Activated CD4-positive, alpha-beta memory T cell treated with anti-CD3 and anti-CD28 coated beads, Interleukin-2, amount 10 ng/mL, durations not matched to agents 7 days and 5 days (primary cell): ENCODE data around the gene SGSM1. TPM values are rescaled to one million over a fixed set of nuclear protein-coding genes. Genes with fewer than 3 reads are reported as not detected.
A peak's percentile ranks its signal among the peaks of the same experiment; 100 is the strongest.

Experiments used
- CTCF ChIA-PET: fragments of 350-600 bp; sonication (Branson Sonifier 250); formaldehyde crosslinking; loops from one replicate; lab custom pipeline; 2021; ENCODE audit warnings: antibody characterized with exemption, inconsistent platforms; lab: Charles Lee
- POLR2A ChIA-PET: fragments of 350-600 bp; sonication (Branson Sonifier 250); formaldehyde crosslinking; loops from one replicate; lab custom pipeline; 2021; ENCODE audit warnings: antibody characterized with exemption; lab: Charles Lee
- DNase-seq: peaks from one replicate; pipeline ENCODE4 v3.0.0-alpha.2; 2020
- H3K27ac Mint-ChIP-seq: one replicate; pipeline ENCODE4 v1.8.0; 2021; ENCODE audit warnings: mild to moderate bottlenecking, mixed read lengths
- H3K27me3 Mint-ChIP-seq: one replicate; pipeline ENCODE4 v1.8.0; 2021; ENCODE audit warnings: mixed read lengths
- H3K36me3 Mint-ChIP-seq: one replicate; pipeline ENCODE4 v1.8.0; 2021; ENCODE audit warnings: low read depth, mixed read lengths
- H3K4me1 Mint-ChIP-seq: one replicate; pipeline ENCODE4 v1.8.0; 2021; ENCODE audit warnings: mixed read lengths
- H3K4me3 Mint-ChIP-seq: one replicate; pipeline ENCODE4 v1.8.0; 2021; ENCODE audit warnings: mild to moderate bottlenecking, mixed read lengths
- H3K9me3 Mint-ChIP-seq: one replicate; pipeline ENCODE4 v1.8.0; 2021; ENCODE audit warnings: mixed read lengths
- total RNA-seq, 2 experiments: library from RNA; stranded (reverse); gene quantifications; one replicate each; pipeline ENCODE4 v1.2.3, GENCODE V29; 2021

Gene SGSM1, protein sequence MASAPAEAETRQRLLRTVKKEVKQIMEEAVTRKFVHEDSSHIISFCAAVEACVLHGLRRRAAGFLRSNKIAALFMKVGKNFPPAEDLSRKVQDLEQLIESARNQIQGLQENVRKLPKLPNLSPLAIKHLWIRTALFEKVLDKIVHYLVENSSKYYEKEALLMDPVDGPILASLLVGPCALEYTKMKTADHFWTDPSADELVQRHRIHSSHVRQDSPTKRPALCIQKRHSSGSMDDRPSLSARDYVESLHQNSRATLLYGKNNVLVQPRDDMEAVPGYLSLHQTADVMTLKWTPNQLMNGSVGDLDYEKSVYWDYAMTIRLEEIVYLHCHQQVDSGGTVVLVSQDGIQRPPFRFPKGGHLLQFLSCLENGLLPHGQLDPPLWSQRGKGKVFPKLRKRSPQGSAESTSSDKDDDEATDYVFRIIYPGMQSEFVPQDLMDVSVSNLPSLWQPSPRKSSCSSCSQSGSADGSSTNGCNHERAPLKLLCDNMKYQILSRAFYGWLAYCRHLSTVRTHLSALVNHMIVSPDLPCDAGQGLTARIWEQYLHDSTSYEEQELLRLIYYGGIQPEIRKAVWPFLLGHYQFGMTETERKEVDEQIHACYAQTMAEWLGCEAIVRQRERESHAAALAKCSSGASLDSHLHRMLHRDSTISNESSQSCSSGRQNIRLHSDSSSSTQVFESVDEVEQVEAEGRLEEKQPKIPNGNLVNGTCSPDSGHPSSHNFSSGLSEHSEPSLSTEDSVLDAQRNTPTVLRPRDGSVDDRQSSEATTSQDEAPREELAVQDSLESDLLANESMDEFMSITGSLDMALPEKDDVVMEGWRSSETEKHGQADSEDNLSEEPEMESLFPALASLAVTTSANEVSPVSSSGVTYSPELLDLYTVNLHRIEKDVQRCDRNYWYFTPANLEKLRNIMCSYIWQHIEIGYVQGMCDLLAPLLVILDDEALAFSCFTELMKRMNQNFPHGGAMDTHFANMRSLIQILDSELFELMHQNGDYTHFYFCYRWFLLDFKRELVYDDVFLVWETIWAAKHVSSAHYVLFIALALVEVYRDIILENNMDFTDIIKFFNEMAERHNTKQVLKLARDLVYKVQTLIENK
- under 1 TPM; 0.35 to 0.93 TPM for total RNA-seq

DNA sequence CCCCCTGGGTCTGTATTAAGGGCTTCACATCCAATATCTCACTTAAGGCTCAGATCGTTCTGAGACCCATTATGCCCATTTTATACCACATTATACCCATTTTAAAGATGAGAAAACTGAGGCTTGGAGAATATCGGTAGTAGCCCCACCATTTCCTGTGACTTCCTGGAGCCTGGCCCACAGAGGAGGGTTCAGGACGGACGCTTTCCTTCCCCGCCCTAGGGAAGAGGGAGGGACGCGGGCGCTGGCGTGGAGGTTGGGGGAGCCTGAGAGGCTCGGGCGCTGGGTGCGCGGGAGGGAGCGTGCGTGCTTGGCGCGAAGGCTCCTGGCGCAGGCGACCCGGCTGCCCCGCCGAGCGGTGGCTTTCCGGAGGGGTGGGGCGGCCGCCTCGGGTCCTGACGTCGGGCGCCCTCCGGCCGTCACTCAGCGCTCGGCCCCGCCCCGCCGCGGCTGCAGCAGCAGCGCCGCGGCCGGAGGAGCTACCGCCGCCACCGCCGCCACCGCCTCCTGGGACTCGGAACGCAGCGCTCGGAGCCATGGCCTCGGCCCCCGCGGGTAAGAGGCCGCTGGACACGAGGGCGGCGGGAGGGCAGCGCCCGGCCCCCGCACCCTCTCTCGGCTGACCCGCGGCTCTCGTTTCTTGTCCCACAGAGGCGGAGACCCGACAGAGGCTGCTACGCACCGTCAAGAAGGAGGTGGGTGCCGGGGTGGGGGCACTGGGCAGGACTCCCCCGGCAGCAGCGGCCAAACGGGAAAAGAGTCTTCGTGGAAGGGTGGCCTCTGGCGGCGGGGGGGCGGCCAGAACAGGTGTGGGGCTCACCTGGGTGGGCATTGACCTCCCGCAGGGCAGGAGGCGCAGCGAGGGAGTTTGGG, at the start of gene SGSM1:
TSS of gene SGSM1 (plus strand) at position 422 of the 873 bp plus-strand sequence. CDS start at position 537, 115 bp downstream.
- Mint-ChIP-seq H3K27me3 (peaks cover 20% of the 10 kb centered on the region), H3K4me3 (peak within 1 kb of the TSS; percentile 68), H3K4me1 (peaks cover 61% of the 10 kb centered on the region), H3K36me3 (no peaks in the 10 kb centered on the region), H3K27ac (no peak within 1 kb of the TSS), H3K9me3 (no peaks in the 10 kb centered on the region)
- POLR2A ChIA-PET: no interaction called here
- CTCF ChIA-PET: interaction anchor here (0.6 to 1.0 kb wide), 2 partner anchors 47 to 632 kb away, joined by 3 to 6 read pairs; no protein-coding TSS in a partner anchor
- DNase-seq: peak; percentile 83

GRCh38 chr22:24758164-24758799, 47.7 kb upstream of the SGSM1 start:
- H3K4me3 Mint-ChIP-seq: no peak overlapping the region
- no peaks in the 10 kb centered on the region for H3K4me1 Mint-ChIP-seq
- ChIA-PET POLR2A (no interaction called here), CTCF (interaction anchor here (0.9 to 1.8 kb wide), 7 partner anchors 12 to 845 kb away, joined by 3 to 6 read pairs (median 3); partner anchors contain the start of gene SGSM1)
- DNase-seq: peak; percentile 64
- H3K9me3 Mint-ChIP-seq: no peaks in the 10 kb centered on the region
- H3K36me3 Mint-ChIP-seq: no peaks in the 10 kb centered on the region
- no peak overlapping the region for H3K27ac Mint-ChIP-seq
- peaks cover 14% of the 10 kb centered on the region for H3K27me3 Mint-ChIP-seq

- H3K4me3 Mint-ChIP-seq: no peak overlapping the region
- CTCF ChIA-PET: interaction anchor here (0.6 to 1.8 kb wide), 4 partner anchors 10 to 139 kb away, joined by 3 to 6 read pairs (median 4); no protein-coding TSS in a partner anchor
These were observed 46.2 kb upstream of the SGSM1 start for GRCh38 chr22:24759765-24760164.

DNA sequence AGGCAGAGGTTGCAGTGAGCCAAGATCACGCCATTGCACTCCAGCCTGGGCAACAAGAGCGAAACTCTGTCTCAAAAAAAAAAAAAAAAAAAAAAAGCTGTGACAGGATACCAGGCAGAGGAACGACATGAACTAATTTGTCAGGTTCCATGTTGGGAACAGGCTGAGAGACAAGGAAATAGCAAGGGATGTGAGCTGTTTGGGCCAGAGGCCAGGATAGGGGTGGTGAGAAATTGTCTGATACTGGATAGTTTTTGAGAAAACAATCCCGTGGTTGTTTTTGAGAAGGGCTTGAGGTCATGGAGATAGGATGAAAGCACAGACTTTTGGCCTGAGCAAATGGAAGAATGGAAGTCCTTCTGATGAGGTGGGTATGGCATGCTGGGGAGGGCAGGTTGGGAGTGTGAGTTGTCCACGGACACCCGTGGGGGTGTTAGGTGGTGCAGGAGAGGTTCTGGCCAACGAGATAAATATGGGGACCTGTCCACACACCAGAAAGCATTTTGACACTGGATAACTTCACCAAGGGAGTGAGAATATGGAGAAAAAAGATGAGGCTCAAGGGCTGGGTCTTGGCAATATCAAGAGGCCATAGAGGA, 45.2 kb upstream of the SGSM1 start:
- no peak overlapping the region for H3K4me3 Mint-ChIP-seq
- peaks cover 7% of the 10 kb centered on the region for H3K27me3 Mint-ChIP-seq
- H3K36me3 Mint-ChIP-seq: no peaks in the 10 kb centered on the region
- H3K9me3 Mint-ChIP-seq: no peaks in the 10 kb centered on the region
- ChIA-PET POLR2A (interaction anchor here (0.7 kb wide), 1 partner anchor 24 kb away, joined by 3 read pairs; no protein-coding TSS in a partner anchor), CTCF (no interaction called here)
- H3K4me1 Mint-ChIP-seq: no peaks in the 10 kb centered on the region
- no peak overlapping the region for H3K27ac Mint-ChIP-seq
- no peak for DNase-seq

More at GRCh38 chr22:24759765-24760164, 46.2 kb upstream of the SGSM1 start:
- H3K36me3 Mint-ChIP-seq: no peaks in the 10 kb centered on the region
- peaks cover 9% of the 10 kb centered on the region for H3K27me3 Mint-ChIP-seq
- no peaks in the 10 kb centered on the region for H3K9me3 Mint-ChIP-seq
- POLR2A ChIA-PET: no interaction called here
- DNase-seq: no peak
- H3K4me1 Mint-ChIP-seq: no peaks in the 10 kb centered on the region
- no peak overlapping the region for H3K27ac Mint-ChIP-seq

GRCh38 chr22:24761888-24762675, 43.9 kb upstream of the SGSM1 start:
- ChIA-PET CTCF (no interaction called here), POLR2A (no interaction called here)
- no peak overlapping the region for H3K27ac Mint-ChIP-seq
- no peak for DNase-seq
- H3K36me3 Mint-ChIP-seq: no peaks in the 10 kb centered on the region
- H3K27me3 Mint-ChIP-seq: peaks cover 7% of the 10 kb centered on the region
- no peaks in the 10 kb centered on the region for H3K4me1 Mint-ChIP-seq
- H3K9me3 Mint-ChIP-seq: no peaks in the 10 kb centered on the region
- no peak overlapping the region for H3K4me3 Mint-ChIP-seq

GRCh38 chr22:24763872-24764485, 42.0 kb upstream of the SGSM1 start:
- DNase-seq: no peak
- Mint-ChIP-seq H3K4me3 (no peak overlapping the region), H3K36me3 (no peaks in the 10 kb centered on the region), H3K27me3 (peaks cover 12% of the 10 kb centered on the region), H3K4me1 (no peaks in the 10 kb centered on the region), H3K27ac (no peak overlapping the region), H3K9me3 (no peaks in the 10 kb centered on the region)
- ChIA-PET POLR2A (no interaction called here), CTCF (no interaction called here)

DNA sequence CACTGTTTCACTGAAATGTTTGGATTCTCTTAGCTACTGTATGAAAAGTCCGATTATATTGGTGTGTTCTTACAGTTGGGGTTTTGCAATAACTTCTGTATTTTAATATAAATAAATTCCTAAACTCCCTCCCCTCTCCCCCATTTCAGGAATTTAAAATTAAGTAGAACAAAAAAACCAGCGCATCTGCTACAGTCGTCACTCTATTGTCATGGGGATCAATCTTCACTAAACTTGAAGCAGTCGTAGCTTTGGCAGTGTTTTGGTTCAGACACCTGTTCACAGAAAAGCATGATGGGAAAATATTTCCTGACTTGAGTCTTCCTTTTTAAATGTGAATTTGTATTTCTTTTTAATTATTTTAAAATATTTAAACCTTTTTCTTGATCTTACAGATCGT, 40.8 kb upstream of the SGSM1 start:
- CTCF ChIA-PET: no interaction called here

GRCh38 chr22:24768537-24769374, 37.3 kb upstream of the SGSM1 start:
- peaks cover 16% of the 10 kb centered on the region for H3K27me3 Mint-ChIP-seq
- peaks cover 5% of the 10 kb centered on the region for H3K4me1 Mint-ChIP-seq

More for the DNA sequence above, 40.8 kb upstream of the SGSM1 start:
- POLR2A ChIA-PET: no interaction called here
- H3K4me1 Mint-ChIP-seq: no peaks in the 10 kb centered on the region
- H3K9me3 Mint-ChIP-seq: no peaks in the 10 kb centered on the region
- no peak for DNase-seq
- H3K4me3 Mint-ChIP-seq: no peak overlapping the region
- H3K36me3 Mint-ChIP-seq: no peaks in the 10 kb centered on the region
- H3K27me3 Mint-ChIP-seq: peaks cover 14% of the 10 kb centered on the region
- H3K27ac Mint-ChIP-seq: no peak overlapping the region

GRCh38 chr22:24772493-24773220, 33.4 kb upstream of the SGSM1 start:
- Mint-ChIP-seq H3K4me1 (peaks cover 9% of the 10 kb centered on the region), H3K9me3 (no peaks in the 10 kb centered on the region), H3K27ac (no peak overlapping the region), H3K4me3 (no peak overlapping the region), H3K27me3 (peaks cover 26% of the 10 kb centered on the region), H3K36me3 (no peaks in the 10 kb centered on the region)
- ChIA-PET POLR2A (no interaction called here), CTCF (interaction anchor here (1.5 to 7.4 kb wide), 3 partner anchors 36 to 78 kb away, joined by 3 to 82 read pairs (median 5); no protein-coding TSS in a partner anchor)
- DNase-seq: no peak

More at GRCh38 chr22:24768537-24769374, 37.3 kb upstream of the SGSM1 start:
- POLR2A ChIA-PET: no interaction called here
- no peaks in the 10 kb centered on the region for H3K36me3 Mint-ChIP-seq
- peak; percentile 58 for DNase-seq
- H3K4me3 Mint-ChIP-seq: no peak overlapping the region
- H3K27ac Mint-ChIP-seq: no peak overlapping the region
- H3K9me3 Mint-ChIP-seq: no peaks in the 10 kb centered on the region
- CTCF ChIA-PET: interaction anchor here (0.6 to 7.4 kb wide), 16 partner anchors 9 to 280 kb away, joined by 3 to 82 read pairs (median 5); no protein-coding TSS in a partner anchor
